Hepatocyte (in vitro differentiated cells): ENCODE data around the gene RBM7. TPM values are rescaled to one million over a fixed set of nuclear protein-coding genes. Genes with fewer than 3 reads are reported as not detected.

ENCODE experiments used
- DNase-seq: peaks from one replicate; pipeline ENCODE4 v3.0.0-alpha.2; 2016; ENCODE audit warnings: low spot score
- H2AFZ ChIP-seq: fragments of 200-600 bp; sonication (generic); 2 replicates; pipeline ENCODE4 v1.6.0; 2016; ENCODE audit warnings: antibody characterized with exemption, mild to moderate bottlenecking
- H3K27ac ChIP-seq: fragments of 200-600 bp; sonication (generic); 2 replicates; pipeline ENCODE4 v1.5.1; 2016; ENCODE audit warnings: mild to moderate bottlenecking
- H3K27me3 ChIP-seq: fragments of 200-600 bp; sonication (generic); 2 replicates; pipeline ENCODE4 v1.6.1; 2016
- H3K36me3 ChIP-seq: fragments of 200-600 bp; sonication (generic); replicated peaks from 2 replicates; pipeline ENCODE4 v1.5.1; 2016; ENCODE audit warnings: low read depth; ENCODE audit not compliant: insufficient read depth
- H3K4me1 ChIP-seq: fragments of 200-600 bp; sonication (generic); 2 replicates; pipeline ENCODE4 v1.5.1; 2016; ENCODE audit warnings: mild to moderate bottlenecking, moderate library complexity; ENCODE audit not compliant: insufficient read depth
- H3K4me2 ChIP-seq: fragments of 200-600 bp; sonication (generic); 2 replicates; pipeline ENCODE4 v1.6.0; 2016
- H3K4me3 ChIP-seq: fragments of 200-600 bp; sonication (generic); 2 replicates; pipeline ENCODE4 v1.5.1; 2016; ENCODE audit warnings: mild to moderate bottlenecking
- H3K79me2 ChIP-seq: fragments of 200-600 bp; sonication (generic); 2 replicates; pipeline ENCODE4 v1.6.0; 2017; ENCODE audit warnings: mild to moderate bottlenecking
- H3K9me2 ChIP-seq: fragments of 200-600 bp; sonication (generic); replicated peaks from 2 replicates; pipeline ENCODE4 v1.6.0; 2017; ENCODE audit warnings: mild to moderate bottlenecking; ENCODE audit not compliant: insufficient read depth
- H3K9me3 ChIP-seq: fragments of 200-600 bp; sonication (generic); 2 replicates; pipeline ENCODE4 v1.5.1; 2016; ENCODE audit warnings: low read depth, mild to moderate bottlenecking
- H4K20me1 ChIP-seq: fragments of 200-600 bp; sonication (generic); 2 replicates; pipeline ENCODE4 v1.6.0; 2016; ENCODE audit warnings: mild to moderate bottlenecking; ENCODE audit not compliant: insufficient read depth, poor library complexity, severe bottlenecking
- EZH2 ChIP-seq: fragments of 200-600 bp; sonication (generic); IDR thresholded peaks from 2 replicates; pipeline ENCODE4 v1.6.1; 2016; ENCODE audit warnings: antibody characterized with exemption, mild to moderate bottlenecking, borderline replicate concordance
- EZH2phosphoT487 ChIP-seq: fragments of 200-600 bp; sonication (generic); IDR thresholded peaks from one replicate; pipeline ENCODE4 v1.6.1; 2018; ENCODE audit warnings: antibody characterized with exemption, mild to moderate bottlenecking, low read depth, moderate library complexity; ENCODE audit not compliant: unreplicated experiment, severe bottlenecking
- WGBS: methylation state at CpG from one replicate; pipeline ENCODE4 v1.1.6; 2016; ENCODE audit warnings: low lambda C conversion rate; ENCODE audit errors: missing lambda C conversion rate; 5-methylcytosine and 5-hydroxymethylcytosine counted together
- polyA plus RNA-seq: library from polyadenylated mRNA; unstranded; fragments of >200 nt; fragmentation: Nextera tagmentation; extraction: Ambion mirVana; gene quantifications from 2 replicates; pipeline ENCODE4 v1.2.1, GENCODE V29; 2016
- total RNA-seq: library from RNA; depleted of rRNA; stranded (reverse); fragments of >200 nt; gene quantifications from 2 replicates; pipeline ENCODE4 v1.2.3, GENCODE V29; 2014
- TF ChIP-seq, protein P1 (sequence below): fragments of 200-600 bp; sonication (generic); IDR thresholded peaks from 2 replicates; pipeline ENCODE4 v1.5.1; 2016; ENCODE audit warnings: antibody characterized with exemption, mild to moderate bottlenecking; ENCODE audit not compliant: poor library complexity

Gene RBM7
- total and polyA plus RNA-seq, 2 experiments from 2014 or later, result 36.2 to 49.2 TPM

- Histone ChIP-seq H3K27me3 (no peaks in the 10 kb centered on the region), H3K79me2 (peaks cover 62% of the 10 kb centered on the region), H2AFZ (no peak overlapping the region), H3K4me1 (peaks cover 25% of the 10 kb centered on the region), H3K27ac (no peak overlapping the region), H4K20me1 (no peaks in the 10 kb centered on the region), H3K9me3 (no peaks in the 10 kb centered on the region), H3K9me2 (no peaks in the 10 kb centered on the region), H3K4me3 (no peak overlapping the region), H3K36me3 (no peaks in the 10 kb centered on the region), H3K4me2 (peak overlapping the region; percentile 78)
- TF ChIP-seq EZH2phosphoT487 (no peak), EZH2 (no peak)
- TF ChIP-seq, protein P1, sequence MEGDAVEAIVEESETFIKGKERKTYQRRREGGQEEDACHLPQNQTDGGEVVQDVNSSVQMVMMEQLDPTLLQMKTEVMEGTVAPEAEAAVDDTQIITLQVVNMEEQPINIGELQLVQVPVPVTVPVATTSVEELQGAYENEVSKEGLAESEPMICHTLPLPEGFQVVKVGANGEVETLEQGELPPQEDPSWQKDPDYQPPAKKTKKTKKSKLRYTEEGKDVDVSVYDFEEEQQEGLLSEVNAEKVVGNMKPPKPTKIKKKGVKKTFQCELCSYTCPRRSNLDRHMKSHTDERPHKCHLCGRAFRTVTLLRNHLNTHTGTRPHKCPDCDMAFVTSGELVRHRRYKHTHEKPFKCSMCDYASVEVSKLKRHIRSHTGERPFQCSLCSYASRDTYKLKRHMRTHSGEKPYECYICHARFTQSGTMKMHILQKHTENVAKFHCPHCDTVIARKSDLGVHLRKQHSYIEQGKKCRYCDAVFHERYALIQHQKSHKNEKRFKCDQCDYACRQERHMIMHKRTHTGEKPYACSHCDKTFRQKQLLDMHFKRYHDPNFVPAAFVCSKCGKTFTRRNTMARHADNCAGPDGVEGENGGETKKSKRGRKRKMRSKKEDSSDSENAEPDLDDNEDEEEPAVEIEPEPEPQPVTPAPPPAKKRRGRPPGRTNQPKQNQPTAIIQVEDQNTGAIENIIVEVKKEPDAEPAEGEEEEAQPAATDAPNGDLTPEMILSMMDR, result no peak
- WGBS, result 81% methylated on average over 1 of the region's 1 CpG
- no peak for DNase-seq
Observed at GRCh38 chr11:114442536-114442935, 42.1 kb downstream of the RBM7 start.

- no peaks in the 10 kb centered on the region for H3K9me2 ChIP-seq
- peaks cover 55% of the 10 kb centered on the region for H3K79me2 ChIP-seq
- TF ChIP-seq EZH2phosphoT487 (no peak), EZH2 (no peak)
- TF ChIP-seq, protein P1, result no peak
- no peaks in the 10 kb centered on the region for H3K27me3 ChIP-seq
- no peak overlapping the region for H2AFZ ChIP-seq
- no peak for DNase-seq
- H3K27ac ChIP-seq, result peak overlapping the region; percentile 4
- 83% methylated on average over 2 of the region's 2 CpGs for WGBS
- H3K4me1 ChIP-seq, result peaks cover 20% of the 10 kb centered on the region
- H4K20me1 ChIP-seq, result no peaks in the 10 kb centered on the region
- H3K9me3 ChIP-seq, result no peaks in the 10 kb centered on the region
- peak overlapping the region; percentile 22 for H3K4me2 ChIP-seq
- no peaks in the 10 kb centered on the region for H3K36me3 ChIP-seq
- H3K4me3 ChIP-seq, result no peak overlapping the region
Observed at GRCh38 chr11:114447444-114447843, 47.0 kb downstream of the RBM7 start.

GRCh38 chr11:114447892-114448291 lies 47.4 kb downstream of the RBM7 start:
- H3K27ac ChIP-seq, result peak overlapping the region; percentile 4
- peaks cover 51% of the 10 kb centered on the region for H3K79me2 ChIP-seq
- DNase-seq, result no peak
- H2AFZ ChIP-seq, result no peak overlapping the region
- H3K9me2 ChIP-seq, result no peaks in the 10 kb centered on the region
- no peak overlapping the region for H3K4me3 ChIP-seq
- TF ChIP-seq, protein P1, result no peak
- no peak for TF ChIP-seq EZH2
- TF ChIP-seq EZH2phosphoT487, result no peak
- peaks cover 18% of the 10 kb centered on the region for H3K4me1 ChIP-seq
- H3K27me3 ChIP-seq, result no peaks in the 10 kb centered on the region
- H3K9me3 ChIP-seq, result no peaks in the 10 kb centered on the region
- H4K20me1 ChIP-seq, result no peaks in the 10 kb centered on the region
- WGBS, result 48% methylated on average over 3 of the region's 3 CpGs
- H3K36me3 ChIP-seq, result no peaks in the 10 kb centered on the region
- H3K4me2 ChIP-seq, result peak overlapping the region; percentile 22
